Hepatocyte (in vitro differentiated cells): Measurements from ENCODE around the gene DNM2. TPM values are rescaled to one million over a fixed set of nuclear protein-coding genes. Genes with fewer than 3 reads are reported as not detected.
A peak's percentile ranks its signal among the peaks of the same experiment; 100 is the strongest.
"Not testable (repeated sequence)": the region's sequence is repeated elsewhere in the genome, so short reads cannot be mapped to it uniquely, and the experiment has no call there.

ENCODE experiments used
- DNase-seq: peaks from one replicate; pipeline ENCODE4 v3.0.0-alpha.2; 2016; ENCODE audit warnings: low spot score
- H2AFZ ChIP-seq: fragments of 200-600 bp; sonication (generic); 2 replicates; pipeline ENCODE4 v1.6.0; 2016; ENCODE audit warnings: antibody characterized with exemption, mild to moderate bottlenecking
- H3K27ac ChIP-seq: fragments of 200-600 bp; sonication (generic); 2 replicates; pipeline ENCODE4 v1.5.1; 2016; ENCODE audit warnings: mild to moderate bottlenecking
- H3K27me3 ChIP-seq: fragments of 200-600 bp; sonication (generic); 2 replicates; pipeline ENCODE4 v1.6.1; 2016
- H3K36me3 ChIP-seq: fragments of 200-600 bp; sonication (generic); replicated peaks from 2 replicates; pipeline ENCODE4 v1.5.1; 2016; ENCODE audit warnings: low read depth; ENCODE audit not compliant: insufficient read depth
- H3K4me1 ChIP-seq: fragments of 200-600 bp; sonication (generic); 2 replicates; pipeline ENCODE4 v1.5.1; 2016; ENCODE audit warnings: mild to moderate bottlenecking, moderate library complexity; ENCODE audit not compliant: insufficient read depth
- H3K4me2 ChIP-seq: fragments of 200-600 bp; sonication (generic); 2 replicates; pipeline ENCODE4 v1.6.0; 2016
- H3K4me3 ChIP-seq: fragments of 200-600 bp; sonication (generic); 2 replicates; pipeline ENCODE4 v1.5.1; 2016; ENCODE audit warnings: mild to moderate bottlenecking
- H3K79me2 ChIP-seq: fragments of 200-600 bp; sonication (generic); 2 replicates; pipeline ENCODE4 v1.6.0; 2017; ENCODE audit warnings: mild to moderate bottlenecking
- H3K9me2 ChIP-seq: fragments of 200-600 bp; sonication (generic); replicated peaks from 2 replicates; pipeline ENCODE4 v1.6.0; 2017; ENCODE audit warnings: mild to moderate bottlenecking; ENCODE audit not compliant: insufficient read depth
- H3K9me3 ChIP-seq: fragments of 200-600 bp; sonication (generic); 2 replicates; pipeline ENCODE4 v1.5.1; 2016; ENCODE audit warnings: low read depth, mild to moderate bottlenecking
- H4K20me1 ChIP-seq: fragments of 200-600 bp; sonication (generic); 2 replicates; pipeline ENCODE4 v1.6.0; 2016; ENCODE audit warnings: mild to moderate bottlenecking; ENCODE audit not compliant: insufficient read depth, poor library complexity, severe bottlenecking
- EZH2 ChIP-seq: fragments of 200-600 bp; sonication (generic); IDR thresholded peaks from 2 replicates; pipeline ENCODE4 v1.6.1; 2016; ENCODE audit warnings: antibody characterized with exemption, mild to moderate bottlenecking, borderline replicate concordance
- EZH2phosphoT487 ChIP-seq: fragments of 200-600 bp; sonication (generic); IDR thresholded peaks from one replicate; pipeline ENCODE4 v1.6.1; 2018; ENCODE audit warnings: antibody characterized with exemption, mild to moderate bottlenecking, low read depth, moderate library complexity; ENCODE audit not compliant: unreplicated experiment, severe bottlenecking
- WGBS: methylation state at CpG from one replicate; pipeline ENCODE4 v1.1.6; 2016; ENCODE audit warnings: low lambda C conversion rate; ENCODE audit errors: missing lambda C conversion rate; 5-methylcytosine and 5-hydroxymethylcytosine counted together
- microRNA counts: library from miRNA; unstranded; fragments of <30 nt; microRNA quantifications from one replicate; lab custom pipeline; 2017
- microRNA-seq: library from miRNA; unstranded; fragments of <30 nt; microRNA quantifications from one replicate; pipeline ENCODE4, GENCODE V29; 2017
- polyA plus RNA-seq: library from polyadenylated mRNA; unstranded; fragments of >200 nt; fragmentation: Nextera tagmentation; extraction: Ambion mirVana; gene quantifications from 2 replicates; pipeline ENCODE4 v1.2.1, GENCODE V29; 2016
- small RNA-seq: library from RNA; depleted of rRNA; stranded (forward); fragments of <200 nt; gene quantifications from one replicate; pipeline ENCODE3, GENCODE V24; 2014
- total RNA-seq: library from RNA; depleted of rRNA; stranded (reverse); fragments of >200 nt; gene quantifications from 2 replicates; pipeline ENCODE4 v1.2.3, GENCODE V29; 2014
- TF ChIP-seq, protein P1 (sequence below): fragments of 200-600 bp; sonication (generic); IDR thresholded peaks from 2 replicates; pipeline ENCODE4 v1.5.1; 2016; ENCODE audit warnings: antibody characterized with exemption, mild to moderate bottlenecking; ENCODE audit not compliant: poor library complexity

DNM2 gene
- total and polyA plus RNA-seq, 2 experiments from 2014 or later, result 93.9 to 130 TPM

DNA sequence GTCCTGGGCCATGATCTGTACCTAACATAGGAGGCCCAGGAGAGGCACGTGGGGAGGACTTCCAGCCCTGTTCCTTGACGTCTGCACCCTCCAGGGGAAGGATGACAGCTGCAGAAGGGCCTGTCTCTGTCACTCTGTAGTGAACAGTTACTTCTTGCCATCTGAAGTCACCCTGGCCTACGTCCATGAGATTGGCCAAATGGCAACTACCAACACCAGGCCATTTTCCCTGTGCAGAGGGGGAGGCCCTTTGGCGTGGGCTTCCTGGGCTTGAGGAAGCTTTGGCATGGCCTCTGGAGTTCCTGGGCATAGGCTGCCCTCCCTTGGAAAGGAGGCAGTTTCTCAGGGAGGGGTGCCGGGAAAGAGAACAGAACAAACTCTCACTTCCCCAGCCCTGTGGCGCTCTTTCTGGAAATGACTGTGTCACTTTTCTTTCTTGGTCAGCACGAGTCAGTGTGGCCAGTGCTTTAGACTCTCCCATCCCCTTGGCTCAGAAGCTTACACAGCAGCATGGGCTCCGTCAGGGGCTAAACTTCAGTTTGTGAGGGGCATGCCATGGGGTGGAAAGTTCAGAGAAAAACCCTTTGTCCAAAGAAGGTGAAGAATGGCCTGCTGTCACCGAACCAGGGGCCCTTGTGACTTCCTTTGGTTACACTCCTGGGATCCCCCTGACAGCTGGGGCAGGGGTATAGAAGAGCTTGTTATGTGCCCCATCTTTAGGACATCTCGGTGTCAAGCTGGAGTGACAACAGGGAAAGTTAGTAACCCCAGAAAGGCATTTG, 158.8 kb downstream of the DNM2 start:
- Histone ChIP-seq H3K27me3 (no peaks in the 10 kb centered on the region), H3K27ac (no peak overlapping the region), H3K36me3 (no peaks in the 10 kb centered on the region), H3K9me2 (no peaks in the 10 kb centered on the region), H3K4me3 (no peak overlapping the region), H4K20me1 (peaks cover 20% of the 10 kb centered on the region), H3K9me3 (no peaks in the 10 kb centered on the region), H2AFZ (no peak overlapping the region), H3K79me2 (peaks cover 99% of the 10 kb centered on the region), H3K4me2 (no peak overlapping the region), H3K4me1 (peaks cover 23% of the 10 kb centered on the region)
- TF ChIP-seq EZH2, result no peak
- TF ChIP-seq, protein P1, sequence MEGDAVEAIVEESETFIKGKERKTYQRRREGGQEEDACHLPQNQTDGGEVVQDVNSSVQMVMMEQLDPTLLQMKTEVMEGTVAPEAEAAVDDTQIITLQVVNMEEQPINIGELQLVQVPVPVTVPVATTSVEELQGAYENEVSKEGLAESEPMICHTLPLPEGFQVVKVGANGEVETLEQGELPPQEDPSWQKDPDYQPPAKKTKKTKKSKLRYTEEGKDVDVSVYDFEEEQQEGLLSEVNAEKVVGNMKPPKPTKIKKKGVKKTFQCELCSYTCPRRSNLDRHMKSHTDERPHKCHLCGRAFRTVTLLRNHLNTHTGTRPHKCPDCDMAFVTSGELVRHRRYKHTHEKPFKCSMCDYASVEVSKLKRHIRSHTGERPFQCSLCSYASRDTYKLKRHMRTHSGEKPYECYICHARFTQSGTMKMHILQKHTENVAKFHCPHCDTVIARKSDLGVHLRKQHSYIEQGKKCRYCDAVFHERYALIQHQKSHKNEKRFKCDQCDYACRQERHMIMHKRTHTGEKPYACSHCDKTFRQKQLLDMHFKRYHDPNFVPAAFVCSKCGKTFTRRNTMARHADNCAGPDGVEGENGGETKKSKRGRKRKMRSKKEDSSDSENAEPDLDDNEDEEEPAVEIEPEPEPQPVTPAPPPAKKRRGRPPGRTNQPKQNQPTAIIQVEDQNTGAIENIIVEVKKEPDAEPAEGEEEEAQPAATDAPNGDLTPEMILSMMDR, result no peak
- no peak for TF ChIP-seq EZH2phosphoT487
- WGBS, result 90% methylated on average over 10 of the region's 10 CpGs
- no peak for DNase-seq

- H3K9me3 ChIP-seq, H2AFZ ChIP-seq, H3K4me2 ChIP-seq, DNase-seq, H3K36me3 ChIP-seq, H3K27me3 ChIP-seq, H3K9me2 ChIP-seq, H3K4me3 ChIP-seq, H3K27ac ChIP-seq: not testable (repeated sequence)
- 96% methylated on average over 9 of the region's 9 CpGs for WGBS
- Histone ChIP-seq H3K4me1 (peaks cover 22% of the 10 kb centered on the region), H3K79me2 (peaks cover 100% of the 10 kb centered on the region), H4K20me1 (peaks cover 21% of the 10 kb centered on the region)
Measured at GRCh38 chr19:10877608-10878007, 159.7 kb downstream of the DNM2 start.

GRCh38 chr19:10878253-10878652, 160.4 kb downstream of the DNM2 start:
- DNase-seq, result no peak
- WGBS, result 96% methylated on average over 3 of the region's 3 CpGs
- Histone ChIP-seq H3K27me3 (no peaks in the 10 kb centered on the region), H3K9me3 (no peaks in the 10 kb centered on the region), H3K27ac (peak overlapping the region; percentile 48), H3K9me2 (no peaks in the 10 kb centered on the region), H4K20me1 (peaks cover 20% of the 10 kb centered on the region), H3K4me2 (no peak overlapping the region), H3K36me3 (no peaks in the 10 kb centered on the region), H2AFZ (no peak overlapping the region), H3K4me3 (no peak overlapping the region), H3K4me1 (peaks cover 17% of the 10 kb centered on the region), H3K79me2 (peaks cover 100% of the 10 kb centered on the region)
- TF ChIP-seq, protein P1, result no peak
- TF ChIP-seq EZH2phosphoT487 (no peak), EZH2 (no peak)

MicroRNAs encoded within 50 kb of the gene (microRNA counts, 767-probe panel; counts per million panel counts)
- not detected for microRNA hsa-miR-638 (lab: Ali Mortazavi, UCI)

Small RNA genes within 50 kb of the gene (microRNA-seq; reads per million reads assigned to microRNA genes)
- gene MIR199A1 (not detected), gene MIR4748 (not detected), gene MIR638 (not detected), gene MIR6793 (2.2 reads per million)

Small RNA genes within 50 kb of the gene (small RNA-seq; reads per million reads assigned to genes)
- not detected for gene MIR199A1
- gene MIR4748, result not detected
- not detected for gene MIR638
- gene MIR6793, result not detected

Other genes with a start within 250 kb of the DNM2 start
- gene KEAP1, start 214.7 kb upstream of the DNM2 start, total RNA-seq, result 47.2 and 48.2 TPM in 2 replicates
- 44.7 and 66.8 TPM in 2 replicates for gene KEAP1, start 214.7 kb upstream of the DNM2 start, polyA plus RNA-seq
- 0.17 and 0.56 TPM in 2 replicates for gene S1PR5, start 200.6 kb upstream of the DNM2 start, total RNA-seq
- 0.38 and 0.75 TPM in 2 replicates for gene S1PR5, start 200.6 kb upstream of the DNM2 start, polyA plus RNA-seq
- 13.1 and 24.1 TPM in 2 replicates for gene ATG4D, start 174.2 kb upstream of the DNM2 start, total RNA-seq
- 34.5 and 40.0 TPM in 2 replicates for gene ATG4D, start 174.2 kb upstream of the DNM2 start, polyA plus RNA-seq
- 7.8 and 9.2 TPM in 2 replicates for gene KRI1, start 152.1 kb upstream of the DNM2 start, total RNA-seq
- gene KRI1, start 152.1 kb upstream of the DNM2 start, polyA plus RNA-seq, result 18.3 and 22.0 TPM in 2 replicates
- gene CDKN2D, start 149.1 kb upstream of the DNM2 start, total RNA-seq, result 5.0 and 6.4 TPM in 2 replicates
- gene CDKN2D, start 149.1 kb upstream of the DNM2 start, polyA plus RNA-seq, result 13.9 and 15.0 TPM in 2 replicates
- gene AP1M2, start 130.8 kb upstream of the DNM2 start, total RNA-seq, result 63.7 and 66.5 TPM in 2 replicates
- gene AP1M2, start 130.8 kb upstream of the DNM2 start, polyA plus RNA-seq, result 67.4 and 69.4 TPM in 2 replicates
- gene SLC44A2, start 92.5 kb upstream of the DNM2 start, total RNA-seq, result 37.2 and 44.4 TPM in 2 replicates
- gene SLC44A2, start 92.5 kb upstream of the DNM2 start, polyA plus RNA-seq, result 91.3 and 100 TPM in 2 replicates
- 112 and 149 TPM in 2 replicates for gene ILF3, start 63.7 kb upstream of the DNM2 start, total RNA-seq
- 120 and 129 TPM in 2 replicates for gene ILF3, start 63.7 kb upstream of the DNM2 start, polyA plus RNA-seq
- 19.5 and 21.7 TPM in 2 replicates for gene QTRT1, start 16.6 kb upstream of the DNM2 start, total RNA-seq
- 52.8 and 67.7 TPM in 2 replicates for gene QTRT1, start 16.6 kb upstream of the DNM2 start, polyA plus RNA-seq
- gene TMED1, start 118.1 kb downstream of the DNM2 start, total RNA-seq, result 63.2 and 65.0 TPM in 2 replicates
- 93.1 and 95.4 TPM in 2 replicates for gene TMED1, start 118.1 kb downstream of the DNM2 start, polyA plus RNA-seq
- gene C19orf38, start 130.3 kb downstream of the DNM2 start, total RNA-seq, result 3.4 and 3.7 TPM in 2 replicates
- 0.56 and 1.5 TPM in 2 replicates for gene C19orf38, start 130.3 kb downstream of the DNM2 start, polyA plus RNA-seq
- gene CARM1, start 153.5 kb downstream of the DNM2 start, total RNA-seq, result 27.5 and 34.3 TPM in 2 replicates
- gene CARM1, start 153.5 kb downstream of the DNM2 start, polyA plus RNA-seq, result 45.1 and 45.7 TPM in 2 replicates
- gene YIPF2, start 210.6 kb downstream of the DNM2 start, total RNA-seq, result 115 and 123 TPM in 2 replicates
- 80.3 and 88.3 TPM in 2 replicates for gene YIPF2, start 210.6 kb downstream of the DNM2 start, polyA plus RNA-seq
- gene TIMM29, start 210.7 kb downstream of the DNM2 start, total RNA-seq, result 19.4 and 36.2 TPM in 2 replicates
- gene TIMM29, start 210.7 kb downstream of the DNM2 start, polyA plus RNA-seq, result 23.0 and 24.1 TPM in 2 replicates
- gene SMARCA4, start 243.0 kb downstream of the DNM2 start, total RNA-seq, result 36.9 and 80.7 TPM in 2 replicates
- 93.4 and 108 TPM in 2 replicates for gene SMARCA4, start 243.0 kb downstream of the DNM2 start, polyA plus RNA-seq